ENCODE data around the gene DAZL. TPM values are rescaled to one million over a fixed set of nuclear protein-coding genes. Genes with fewer than 3 reads are reported as not detected.

Gene DAZL
- total RNA-seq, 2 donors from 2014 or later, result not detected

DNA sequence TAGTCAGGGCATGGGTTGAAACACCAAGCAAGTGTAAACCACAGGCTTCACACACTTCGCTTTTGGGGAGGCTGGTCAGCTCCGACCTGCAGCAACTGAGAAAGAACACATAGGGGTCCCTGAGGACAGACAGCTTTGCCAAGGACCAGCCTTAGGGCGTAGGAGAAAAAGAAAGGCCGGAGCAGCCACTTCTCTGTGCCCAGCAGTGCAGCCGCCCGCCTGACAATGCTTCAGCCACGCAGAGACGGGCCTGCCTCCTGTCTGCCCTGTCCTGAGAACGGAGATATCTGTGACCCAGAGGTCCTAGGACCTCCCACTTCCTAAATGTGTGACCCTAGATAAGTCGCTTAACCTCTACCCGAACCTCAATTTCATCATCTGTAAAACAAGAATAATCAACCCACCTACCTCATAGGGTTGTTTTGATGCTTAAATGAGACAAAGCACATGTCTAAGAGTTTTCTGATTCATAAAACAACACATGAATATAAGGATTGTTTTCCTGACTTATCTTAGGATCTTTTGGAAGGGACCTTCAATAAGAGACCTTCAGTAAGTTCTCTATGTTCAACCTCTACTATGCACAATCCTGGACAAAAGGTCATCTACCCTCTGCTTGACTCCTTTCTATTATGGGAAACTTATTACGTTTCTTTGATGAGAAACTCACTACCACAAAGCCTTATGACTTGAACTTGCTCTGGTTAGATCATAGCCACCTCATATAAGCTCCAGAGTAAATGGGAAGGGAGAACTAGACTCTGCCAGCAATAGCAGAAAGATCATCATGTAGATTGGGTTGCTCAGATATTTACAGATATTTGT lies 58.8 kb downstream of the DAZL start:
- DNase-seq (no peak), ATAC-seq (no peak)
- peaks cover 2% of the 10 kb centered on the region for H3K4me1 Mint-ChIP-seq
- peaks cover 9% of the 10 kb centered on the region for H3K27me3 Mint-ChIP-seq
- no peak overlapping the region for H3K4me3 Mint-ChIP-seq
- no peaks in the 10 kb centered on the region for H3K9me3 ChIP-seq (ENCODE audit: control insufficient read depth, low read length, poor library complexity, severe bottlenecking)
- H3K36me3 Mint-ChIP-seq (ENCODE audit: low read depth), result no peaks in the 10 kb centered on the region
- no peak overlapping the region for H3K27ac Mint-ChIP-seq

DNA sequence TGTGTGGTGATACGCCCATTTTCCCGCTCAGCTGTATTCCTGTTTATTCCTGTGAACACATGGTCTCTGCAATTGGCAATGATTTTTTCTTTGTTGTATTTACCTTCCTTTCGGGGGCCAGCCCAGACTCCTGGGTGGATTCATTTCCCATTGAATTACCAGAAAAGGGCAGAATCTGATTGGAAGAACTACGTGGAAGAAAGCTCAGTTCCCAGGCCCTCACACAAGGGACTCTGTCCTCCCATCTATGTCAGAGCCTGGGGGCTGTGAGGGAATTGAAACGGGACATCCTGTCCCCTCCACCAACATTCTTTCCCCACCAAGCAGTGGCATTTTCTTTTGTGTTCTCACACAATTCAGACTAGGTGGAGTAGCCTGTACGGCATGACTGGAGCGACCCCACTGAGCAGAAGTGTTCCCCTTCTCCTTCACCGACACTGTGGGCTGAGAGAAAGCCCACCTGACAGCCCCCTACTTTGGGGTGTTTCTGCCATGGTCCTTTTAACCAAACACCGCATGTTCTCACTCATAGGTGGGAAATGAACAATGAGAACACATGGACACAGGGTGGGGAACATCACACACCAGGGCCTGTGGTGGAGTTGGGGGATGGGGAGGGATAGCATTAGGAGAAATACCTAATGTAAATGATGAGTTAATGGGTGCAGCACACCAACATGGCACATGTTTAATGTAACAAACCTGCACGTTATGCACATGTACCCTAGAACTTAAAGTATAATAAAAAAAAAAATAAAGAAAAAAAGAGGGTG lies 59.6 kb downstream of the DAZL start:
- no peak overlapping the region for H3K27ac Mint-ChIP-seq
- DNase-seq (no peak), ATAC-seq (no peak)
- H3K27me3 Mint-ChIP-seq, result peaks cover 9% of the 10 kb centered on the region
- peaks cover 2% of the 10 kb centered on the region for H3K4me1 Mint-ChIP-seq
- H3K36me3 Mint-ChIP-seq (ENCODE audit: low read depth), result no peaks in the 10 kb centered on the region
- no peak overlapping the region for H3K4me3 Mint-ChIP-seq
- H3K9me3 ChIP-seq (ENCODE audit: control insufficient read depth, low read length, poor library complexity, severe bottlenecking), result no peaks in the 10 kb centered on the region

DNA sequence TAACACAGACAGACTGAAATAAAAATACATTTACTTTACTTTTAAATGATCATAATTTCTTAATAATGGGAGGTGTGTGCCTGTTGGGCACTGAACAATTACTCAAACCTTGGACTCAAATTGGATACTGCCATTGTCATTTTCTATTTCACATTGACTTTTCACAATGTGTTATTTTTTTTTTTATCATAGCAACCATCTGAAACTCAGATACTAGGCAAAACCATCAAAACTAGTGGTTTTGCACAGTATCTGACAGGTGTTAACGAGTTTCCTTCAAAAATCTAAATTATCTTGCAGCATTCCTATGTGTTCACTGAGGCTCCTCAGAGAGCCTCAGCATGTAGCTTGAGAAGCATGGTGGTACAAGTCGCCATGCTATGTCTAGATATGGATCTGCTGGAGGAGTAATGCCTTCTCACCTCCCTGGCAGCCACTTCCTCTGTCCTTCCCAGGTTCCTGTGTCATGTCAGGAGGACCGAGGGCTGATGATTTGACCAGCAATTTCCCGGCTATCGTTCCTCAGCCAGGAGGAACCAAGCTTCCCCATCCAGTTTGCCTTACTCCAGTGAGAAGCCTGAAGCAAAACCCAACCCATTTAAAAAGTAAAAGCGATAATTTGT lies 61.9 kb downstream of the DAZL start:
- no peak overlapping the region for H3K4me3 Mint-ChIP-seq

DNA sequence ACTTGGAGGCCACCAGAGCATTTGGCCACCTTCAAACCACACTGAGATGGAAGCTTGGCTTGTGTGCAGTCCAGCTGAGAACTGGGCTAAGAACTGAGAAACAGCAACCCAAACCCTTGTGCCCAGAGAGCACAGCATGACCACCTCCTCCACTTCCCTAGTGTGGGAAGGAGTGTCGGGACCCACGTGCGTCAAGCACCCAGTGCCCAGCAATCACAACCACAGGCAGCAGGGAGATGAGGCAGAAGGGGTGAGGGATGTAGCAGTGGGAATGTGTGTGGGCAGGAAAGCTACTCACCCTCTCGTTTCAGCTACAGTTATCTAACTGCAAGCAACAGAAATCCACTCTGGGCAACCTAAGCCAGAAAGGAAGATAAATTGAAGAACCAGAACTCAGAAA lies 66.7 kb downstream of the DAZL start:
- H3K27ac Mint-ChIP-seq, result no peak overlapping the region
- peaks cover 2% of the 10 kb centered on the region for H3K36me3 Mint-ChIP-seq (ENCODE audit: low read depth)
- no peak overlapping the region for H3K4me3 Mint-ChIP-seq
- no peak for DNase-seq
- no peaks in the 10 kb centered on the region for H3K9me3 ChIP-seq (ENCODE audit: control insufficient read depth, low read length, poor library complexity, severe bottlenecking)
- peaks cover 41% of the 10 kb centered on the region for H3K27me3 Mint-ChIP-seq
- no peaks in the 10 kb centered on the region for H3K4me1 Mint-ChIP-seq
- ATAC-seq, result no peak

More for the DNA sequence above, 61.9 kb downstream of the DAZL start:
- ATAC-seq (no peak), DNase-seq (no peak)
- peaks cover 2% of the 10 kb centered on the region for H3K4me1 Mint-ChIP-seq
- no peak overlapping the region for H3K27ac Mint-ChIP-seq
- H3K27me3 Mint-ChIP-seq, result peaks cover 19% of the 10 kb centered on the region
- no peaks in the 10 kb centered on the region for H3K9me3 ChIP-seq (ENCODE audit: control insufficient read depth, low read length, poor library complexity, severe bottlenecking)
- peaks cover 2% of the 10 kb centered on the region for H3K36me3 Mint-ChIP-seq (ENCODE audit: low read depth)

- H3K36me3 Mint-ChIP-seq (ENCODE audit: low read depth), result peaks cover 2% of the 10 kb centered on the region
- peaks cover 47% of the 10 kb centered on the region for H3K27me3 Mint-ChIP-seq
- H3K27ac Mint-ChIP-seq, result no peak overlapping the region
- H3K4me3 Mint-ChIP-seq, result no peak overlapping the region
- no peaks in the 10 kb centered on the region for H3K9me3 ChIP-seq (ENCODE audit: control insufficient read depth, low read length, poor library complexity, severe bottlenecking)
- ATAC-seq (no peak), DNase-seq (no peak)
- no peaks in the 10 kb centered on the region for H3K4me1 Mint-ChIP-seq
These were observed 68.2 kb downstream of the DAZL start for GRCh38 chr3:16536996-16537395.

Other genes starting within 250 kb of the DAZL start
- 10 to 100 TPM; 51.8 to 55.8 TPM for gene RFTN1, start 91.7 kb downstream of the DAZL start, total RNA-seq